GM13976 (cell line): ENCODE results near the gene DNAAF1.

ENCODE experiments used
- DNase-seq: peaks from one replicate; pipeline ENCODE4 v3.0.0; 2012; ENCODE audit warnings: low spot score
- CTCF ChIP-seq: IDR thresholded peaks from 2 replicates; pipeline ENCODE4 v1.5.1; 2012; ENCODE audit warnings: borderline replicate concordance, mild to moderate bottlenecking; ENCODE audit not compliant: insufficient read depth; ENCODE audit errors: extremely low read depth, missing control alignments, control extremely low read depth
- in situ Hi-C: fragments of 300-500 bp; cut with MboI; formaldehyde crosslinking; loops from one replicate; pipeline ENCODE4 v1.12.0; 2022; ENCODE audit warnings: low sequenced_read_pairs, mixed read lengths, inconsistent platforms; ENCODE audit not compliant: unreplicated experiment

DNAAF1 gene

GRCh38 chr16:84174396-84174795, 29.3 kb downstream of the DNAAF1 start:
- DNase-seq = no peak
- in situ Hi-C loops = no loop called here
- no peak for TF ChIP-seq CTCF

- no peak for DNase-seq
- in situ Hi-C loops = no loop called here
Observed at GRCh38 chr16:84175350-84176081, 30.4 kb downstream of the DNAAF1 start.

GRCh38 chr16:84176192-84177053, 31.3 kb downstream of the DNAAF1 start:
- in situ Hi-C loops = no loop called here
- no peak for DNase-seq
- no peak for TF ChIP-seq CTCF

More at GRCh38 chr16:84175350-84176081, 30.4 kb downstream of the DNAAF1 start:
- TF ChIP-seq CTCF = peak; percentile 59

- no peak for TF ChIP-seq CTCF
- DNase-seq = no peak
- in situ Hi-C loops = no loop called here
Observed at GRCh38 chr16:84177741-84178073, 32.6 kb downstream of the DNAAF1 start.

GRCh38 chr16:84178146-84178765, 33.1 kb downstream of the DNAAF1 start:
- in situ Hi-C loops = no loop called here
- no peak for DNase-seq
- no peak for TF ChIP-seq CTCF

- in situ Hi-C loops = no loop called here
- no peak for TF ChIP-seq CTCF
- DNase-seq = no peak
Observed at GRCh38 chr16:84178892-84179611, 33.9 kb downstream of the DNAAF1 start.
